ENCODE measurements around the gene KIF4B.

The KIF4B gene

DNA sequence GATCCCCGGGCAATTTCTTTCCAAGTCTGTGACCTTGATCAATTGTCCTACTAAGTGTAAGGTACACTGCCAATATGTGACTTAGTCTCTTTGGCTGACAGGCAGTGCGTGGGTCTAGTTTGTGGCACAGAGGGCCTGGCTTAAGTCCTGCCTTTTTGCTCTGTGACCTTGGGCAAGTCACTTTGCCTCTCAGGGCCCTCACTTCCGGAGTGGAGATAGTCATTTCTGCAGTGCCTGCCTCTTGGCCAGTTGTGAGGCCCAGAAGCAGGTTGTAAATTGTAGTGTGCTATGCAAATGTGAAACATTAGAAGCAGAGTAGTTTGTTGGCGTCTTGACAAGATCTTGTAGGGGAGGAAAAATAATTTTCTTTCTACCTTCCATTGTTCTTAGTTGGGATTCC lies 39.0 kb downstream of the KIF4B start:
- H3K36me3 ChIP-seq (replicated peaks), result no peaks in the 10 kb centered on the region
- H3K4me1 ChIP-seq, result no peaks in the 10 kb centered on the region
- in situ Hi-C loops (cut with MboI; ENCODE audit: low sequenced_read_pairs), result no loop called here
- no peak for DNase-seq (ENCODE audit: low spot score in 2 of 2)
- H3K4me3 ChIP-seq, result no peak overlapping the region
- H3K9me3 ChIP-seq, result no peaks in the 10 kb centered on the region
- no peaks in the 10 kb centered on the region for H3K27me3 ChIP-seq (ENCODE audit: low read depth)

DNA sequence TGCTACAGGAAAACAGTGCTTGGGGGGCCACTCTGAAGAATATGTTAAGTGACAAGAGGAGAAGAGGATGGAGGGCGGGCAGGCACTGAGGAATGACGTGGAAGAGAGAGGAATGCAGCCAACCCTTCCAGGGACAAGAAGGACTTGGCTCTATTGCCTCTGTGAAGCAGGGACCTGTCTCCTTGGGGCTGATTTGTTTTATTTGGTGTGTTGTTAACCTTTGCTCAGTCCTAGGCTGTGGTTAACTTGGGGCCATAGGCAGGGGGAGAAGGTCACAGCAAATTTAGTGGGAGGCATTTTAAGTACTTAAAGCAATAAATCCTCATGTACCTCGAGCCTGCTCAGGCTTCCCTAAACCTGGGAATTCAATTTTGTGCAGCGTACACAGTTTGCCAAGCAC lies 39.9 kb downstream of the KIF4B start:
- Histone ChIP-seq H3K27me3 (ENCODE audit: low read depth) (no peaks in the 10 kb centered on the region), H3K9me3 (no peaks in the 10 kb centered on the region), H3K36me3 (replicated peaks) (no peaks in the 10 kb centered on the region), H3K4me1 (no peaks in the 10 kb centered on the region), H3K4me3 (no peak overlapping the region)
- in situ Hi-C loops (cut with MboI; ENCODE audit: low sequenced_read_pairs), result no loop called here
- no peak for DNase-seq (ENCODE audit: low spot score in 2 of 2)

DNA sequence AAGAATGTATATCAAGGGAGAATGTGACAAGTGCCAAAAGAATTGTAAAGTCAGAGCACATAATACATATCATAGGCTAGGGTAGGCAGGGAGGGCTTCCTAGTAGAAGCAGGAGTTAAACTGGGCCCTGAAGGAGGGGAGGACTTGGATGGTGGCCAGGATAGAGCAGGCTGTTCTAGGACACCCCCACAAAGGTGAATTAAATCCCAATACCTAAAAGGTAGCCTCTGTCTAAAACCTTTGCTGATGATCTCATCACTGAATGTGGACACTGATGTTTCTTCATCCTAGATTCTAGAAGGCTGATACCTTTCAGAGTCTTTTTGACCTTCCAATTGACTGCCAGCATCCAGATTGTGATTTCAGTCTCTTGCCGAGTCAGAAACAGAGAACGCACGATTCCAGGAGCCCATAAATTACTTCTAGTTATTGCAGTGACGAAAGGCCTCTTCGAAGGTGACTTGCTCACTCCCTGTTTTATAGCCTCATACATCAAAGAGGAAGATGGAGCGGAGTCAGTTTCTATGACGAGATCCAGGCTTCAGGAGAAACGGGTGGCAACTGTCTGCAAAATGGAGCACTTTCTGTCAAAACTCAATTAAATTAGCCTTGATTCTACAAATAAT lies 43.2 kb downstream of the KIF4B start:
- Histone ChIP-seq H3K36me3 (replicated peaks) (no peaks in the 10 kb centered on the region), H3K4me3 (no peak overlapping the region), H3K4me1 (no peaks in the 10 kb centered on the region), H3K9me3 (no peaks in the 10 kb centered on the region), H3K27me3 (ENCODE audit: low read depth) (no peaks in the 10 kb centered on the region)
- in situ Hi-C loops (cut with MboI; ENCODE audit: low sequenced_read_pairs), result no loop called here
- DNase-seq (ENCODE audit: low spot score in 2 of 2), result no peak

DNA sequence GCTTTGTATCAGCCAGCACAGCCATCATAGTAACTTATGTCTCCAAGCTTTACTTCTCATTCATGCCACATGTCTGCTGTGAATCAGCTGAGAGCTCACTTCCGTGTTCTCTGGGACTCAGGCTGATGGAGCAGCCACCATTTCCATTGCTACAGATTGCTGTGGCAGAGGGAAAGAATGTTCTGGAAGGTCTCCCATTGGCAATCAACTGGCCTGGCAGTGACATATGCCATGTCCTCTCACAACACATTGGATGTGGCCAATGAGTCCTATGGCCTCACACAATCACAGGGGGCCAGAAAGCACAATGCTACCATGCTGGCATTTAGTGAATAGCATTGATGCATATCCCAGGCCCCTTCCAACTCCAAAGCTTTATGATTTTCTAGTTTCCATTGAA lies 44.1 kb downstream of the KIF4B start:
- in situ Hi-C loops (cut with MboI; ENCODE audit: low sequenced_read_pairs), result no loop called here
- no peak for DNase-seq (ENCODE audit: low spot score in 2 of 2)
- no peak overlapping the region for H3K4me3 ChIP-seq
- H3K9me3 ChIP-seq, result no peaks in the 10 kb centered on the region
- no peaks in the 10 kb centered on the region for H3K36me3 ChIP-seq (replicated peaks)
- H3K4me1 ChIP-seq, result no peaks in the 10 kb centered on the region
- H3K27me3 ChIP-seq (ENCODE audit: low read depth), result no peaks in the 10 kb centered on the region

- Histone ChIP-seq H3K4me1 (no peaks in the 10 kb centered on the region), H3K27me3 (ENCODE audit: low read depth) (no peaks in the 10 kb centered on the region), H3K4me3 (no peak overlapping the region), H3K36me3 (replicated peaks) (no peaks in the 10 kb centered on the region), H3K9me3 (no peaks in the 10 kb centered on the region)
- in situ Hi-C loops (cut with MboI; ENCODE audit: low sequenced_read_pairs), result no loop called here
- DNase-seq (ENCODE audit: low spot score in 2 of 2), result no peak
Observed at GRCh38 chr5:155064580-155064979, 51.0 kb downstream of the KIF4B start.

- DNase-seq (ENCODE audit: low spot score in 2 of 2), result no peak
- in situ Hi-C loops (cut with MboI; ENCODE audit: low sequenced_read_pairs), result no loop called here
Observed at GRCh38 chr5:155066886-155067595, 53.5 kb downstream of the KIF4B start.

More at GRCh38 chr5:155066886-155067595, 53.5 kb downstream of the KIF4B start:
- Histone ChIP-seq H3K27me3 (ENCODE audit: low read depth) (no peaks in the 10 kb centered on the region), H3K4me3 (no peak overlapping the region), H3K9me3 (no peaks in the 10 kb centered on the region), H3K4me1 (no peaks in the 10 kb centered on the region), H3K36me3 (replicated peaks) (no peaks in the 10 kb centered on the region)

All from HAP-1 (cell line).